Endothelial cell of umbilical vein (primary cell): ENCODE data around the gene FHIT. TPM values are rescaled to one million over a fixed set of nuclear protein-coding genes. Genes with fewer than 3 reads are reported as not detected.

Experiments used
- BruUV-seq: library from RNA; stranded (reverse); fragments of 400-500 nt; replicated peaks from 2 replicates; lab custom pipeline; 2021; lab: Mats Ljungman, UMichigan
- CTCF ChIA-PET: fragments of 300-600, 350-600 bp; sonication (Branson Sonifier 250); formaldehyde crosslinking; loops from one replicate; lab custom pipeline; 2021; ENCODE audit warnings: antibody characterized with exemption, inconsistent platforms; lab: Charles Lee
- POLR2A ChIA-PET: fragments of 300-600, 350-600 bp; sonication (Branson Sonifier 250); formaldehyde crosslinking; loops from one replicate; lab custom pipeline; 2021; ENCODE audit warnings: antibody characterized with exemption, inconsistent platforms; lab: Charles Lee
- DNase-seq: peaks from one replicate; pipeline ENCODE4 v3.0.0-alpha.2; 2011; ENCODE audit warnings: low read depth, low spot score
- FAIRE-seq: peaks from 2 replicates; lab custom pipeline; 2011; peaks lifted over from hg19 to GRCh38; lab: Jason Lieb, UNC
- H2AFZ ChIP-seq: 2 replicates; pipeline ENCODE4 v1.6.0; 2012; ENCODE audit warnings: low read depth, low read length, control low read depth, inconsistent platforms
- H3K27ac ChIP-seq: 2 replicates; pipeline ENCODE4 v1.5.1; 2011; ENCODE audit warnings: low read depth, mild to moderate bottlenecking, control low read depth, low read length, moderate library complexity; ENCODE audit not compliant: insufficient read depth
- H3K27me3 ChIP-seq, 2 experiments: 2 replicates each; pipeline versions ENCODE4 v1.6.0 to v1.6.1; 2011; ENCODE audit warnings: low read length in 2 of 2, mixed read lengths in 1 of 2; ENCODE audit not compliant: control insufficient read depth in 2 of 2, insufficient read depth in 2 of 2
- H3K36me3 ChIP-seq, 2 experiments: 2 replicates in 1 of 2; 3 replicates in 1 of 2; pipeline ENCODE4 v1.5.1; 2011; ENCODE audit warnings: low read length in 2 of 2, mild to moderate bottlenecking in 1 of 2, moderate library complexity in 1 of 2; ENCODE audit not compliant: control insufficient read depth in 2 of 2, insufficient read depth in 2 of 2; ENCODE audit errors: extremely low read depth in 1 of 2
- H3K4me1 ChIP-seq: 3 replicates; pipeline ENCODE4 v1.5.1; 2011; ENCODE audit warnings: mild to moderate bottlenecking, low read length; ENCODE audit not compliant: control insufficient read depth, insufficient read depth; ENCODE audit errors: extremely low read depth
- H3K4me2 ChIP-seq: 2 replicates; pipeline ENCODE4 v1.6.1; 2011; ENCODE audit warnings: low read length, control low read depth, mixed read lengths; ENCODE audit not compliant: insufficient read depth
- H3K4me3 ChIP-seq, 3 experiments: fragments of 200-600 bp in 1 of 3; sonication (generic), shearing (Covaris generic) in 1 of 3; replicated peaks in 1 of 3; 2 replicates each; pipeline ENCODE4 v1.5.1; 2011 to 2016; ENCODE audit warnings: control low read depth in 3 of 3, low read length in 3 of 3, mild to moderate bottlenecking in 2 of 3, inconsistent platforms in 1 of 3, low read depth in 1 of 3, moderate library complexity in 1 of 3; ENCODE audit not compliant: insufficient read depth in 1 of 3
- H3K79me2 ChIP-seq: 2 replicates; pipeline ENCODE4 v1.6.0; 2012; ENCODE audit warnings: low read length, inconsistent platforms; ENCODE audit not compliant: control insufficient read depth, insufficient read depth
- H3K9ac ChIP-seq: replicated peaks from 2 replicates; pipeline ENCODE3; 2011; ENCODE audit warnings: low read length, control low read depth; ENCODE audit not compliant: insufficient read depth; ENCODE audit errors: extremely low read depth
- H3K9me1 ChIP-seq: replicated peaks from 3 replicates; pipeline ENCODE4 v1.6.0; 2011; ENCODE audit warnings: mild to moderate bottlenecking, low read length; ENCODE audit not compliant: control insufficient read depth, insufficient read depth; ENCODE audit errors: extremely low read depth
- H3K9me3 ChIP-seq: replicated peaks from 2 replicates; pipeline ENCODE4 v1.5.1; 2012; ENCODE audit warnings: low read length, inconsistent platforms; ENCODE audit not compliant: control insufficient read depth, insufficient read depth
- H4K20me1 ChIP-seq: replicated peaks from 2 replicates; pipeline ENCODE3; 2011; ENCODE audit warnings: mild to moderate bottlenecking, low read length; ENCODE audit not compliant: control insufficient read depth, insufficient read depth; ENCODE audit errors: extremely low read depth
- EZH2 ChIP-seq: IDR thresholded peaks from 2 replicates; pipeline ENCODE4 v1.6.1; 2012; ENCODE audit warnings: borderline replicate concordance, low read depth, mild to moderate bottlenecking, moderate library complexity, low read length, inconsistent platforms; ENCODE audit not compliant: severe bottlenecking
- FOS ChIP-seq: IDR thresholded peaks from 2 replicates; pipeline ENCODE4 v1.6.1; 2011; ENCODE audit warnings: mild to moderate bottlenecking, low read length, moderate library complexity, borderline replicate concordance; ENCODE audit not compliant: insufficient read depth
- GATA2 ChIP-seq: IDR thresholded peaks from 2 replicates; pipeline ENCODE4 v1.7.0; 2011; ENCODE audit warnings: low read depth, mild to moderate bottlenecking, moderate library complexity, mixed read lengths, low read length; ENCODE audit not compliant: insufficient read length, insufficient read depth
- JUN ChIP-seq: IDR thresholded peaks from 2 replicates; pipeline ENCODE4 v1.6.1; 2011; ENCODE audit warnings: borderline replicate concordance, low read depth; ENCODE audit not compliant: insufficient read length, insufficient read depth
- MYC ChIP-seq: IDR thresholded peaks from one replicate; pipeline ENCODE4 v1.6.1; 2011; ENCODE audit warnings: mild to moderate bottlenecking, low read depth, low read length
- POLR2A ChIP-seq: IDR thresholded peaks from 2 replicates; pipeline ENCODE4 v1.6.1; 2012; ENCODE audit warnings: low read depth, mild to moderate bottlenecking, control low read depth, low read length
- POLR2AphosphoS5 ChIP-seq: IDR thresholded peaks from 2 replicates; pipeline ENCODE4 v1.6.1; 2012; ENCODE audit warnings: low read depth, mild to moderate bottlenecking, control low read depth, low read length, moderate library complexity; ENCODE audit not compliant: insufficient read depth
- dilution Hi-C: fragments of 300-500 bp; cut with MboI; formaldehyde crosslinking; loops from one replicate; pipeline ENCODE4 v1.15.0; 2019; ENCODE audit warnings: low sequenced_read_pairs; ENCODE audit not compliant: extremely low pct_ligation_motif_present
- intact Hi-C: fragments of 100-400 bp; cut with micrococcal nuclease; formaldehyde crosslinking; loops from one replicate; pipeline ENCODE4 v1.10.0; 2022
- polyA plus RNA-seq, 4 experiments: library from polyadenylated mRNA; depleted of rRNA in 3 of 4; stranded (reverse) in 3 of 4; unstranded in 1 of 4; fragments of >200 nt; gene quantifications; 2 replicates each; pipeline versions ENCODE4 v1.2.1 to v1.2.3, GENCODE V29; 2011 to 2012; ENCODE audit warnings: missing spikeins in 1 of 4
- total RNA-seq: library from RNA; stranded (reverse); gene quantifications from 2 replicates; pipeline ENCODE4 v1.2.3, GENCODE V29; 2021
- TF ChIP-seq, protein P1 (sequence below): IDR thresholded peaks from 2 replicates; pipeline ENCODE4 v1.6.1; 2011; ENCODE audit not compliant: insufficient read depth, insufficient read length
- TF ChIP-seq, protein P2 (sequence below), 2 donors: IDR thresholded peaks; 1 replicate in 1 of 2; 2 replicates in 1 of 2; pipeline ENCODE4 v1.5.1; 2011; ENCODE audit warnings: low read length in 2 of 2, mild to moderate bottlenecking in 2 of 2, moderate library complexity in 2 of 2, control low read depth in 1 of 2, inconsistent platforms in 1 of 2, low read depth in 1 of 2; ENCODE audit not compliant: insufficient read depth in 1 of 2; ENCODE audit errors: extremely low read depth in 1 of 2

Gene FHIT
- total and polyA plus RNA-seq, 2 donors (not counting 3 experiments of a cell fraction or from before 2014, with no cell fraction given) = 0.47 to 2.2 TPM

DNA sequence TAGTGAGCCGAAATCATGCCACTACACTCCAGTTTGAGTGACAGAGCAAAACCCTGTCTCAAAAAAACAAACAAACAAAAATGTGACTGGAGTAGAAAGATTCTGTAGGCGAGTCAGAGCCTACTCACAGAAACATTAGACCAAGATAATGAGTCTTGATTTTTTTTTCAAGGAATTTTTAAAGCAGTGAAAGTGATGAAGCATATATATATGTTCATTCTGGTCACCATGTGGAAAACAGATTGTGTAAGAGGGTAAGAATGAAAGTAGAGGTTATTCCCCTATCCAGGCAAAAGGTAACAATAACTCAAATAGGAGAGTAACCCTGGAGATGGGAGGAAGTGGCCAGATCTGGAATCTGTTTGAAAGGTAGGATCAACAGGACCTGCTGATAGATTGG lies 26.2 kb upstream of the FHIT start:
- DNase-seq = no peak
- dilution Hi-C loops (no loop called here), intact Hi-C loops (no loop called here)
- no peak for TF ChIP-seq FOS
- TF ChIP-seq, protein P1, sequence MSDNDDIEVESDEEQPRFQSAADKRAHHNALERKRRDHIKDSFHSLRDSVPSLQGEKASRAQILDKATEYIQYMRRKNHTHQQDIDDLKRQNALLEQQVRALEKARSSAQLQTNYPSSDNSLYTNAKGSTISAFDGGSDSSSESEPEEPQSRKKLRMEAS = no peak
- TF ChIP-seq POLR2AphosphoS5 = no peak
- TF ChIP-seq, protein P2, sequence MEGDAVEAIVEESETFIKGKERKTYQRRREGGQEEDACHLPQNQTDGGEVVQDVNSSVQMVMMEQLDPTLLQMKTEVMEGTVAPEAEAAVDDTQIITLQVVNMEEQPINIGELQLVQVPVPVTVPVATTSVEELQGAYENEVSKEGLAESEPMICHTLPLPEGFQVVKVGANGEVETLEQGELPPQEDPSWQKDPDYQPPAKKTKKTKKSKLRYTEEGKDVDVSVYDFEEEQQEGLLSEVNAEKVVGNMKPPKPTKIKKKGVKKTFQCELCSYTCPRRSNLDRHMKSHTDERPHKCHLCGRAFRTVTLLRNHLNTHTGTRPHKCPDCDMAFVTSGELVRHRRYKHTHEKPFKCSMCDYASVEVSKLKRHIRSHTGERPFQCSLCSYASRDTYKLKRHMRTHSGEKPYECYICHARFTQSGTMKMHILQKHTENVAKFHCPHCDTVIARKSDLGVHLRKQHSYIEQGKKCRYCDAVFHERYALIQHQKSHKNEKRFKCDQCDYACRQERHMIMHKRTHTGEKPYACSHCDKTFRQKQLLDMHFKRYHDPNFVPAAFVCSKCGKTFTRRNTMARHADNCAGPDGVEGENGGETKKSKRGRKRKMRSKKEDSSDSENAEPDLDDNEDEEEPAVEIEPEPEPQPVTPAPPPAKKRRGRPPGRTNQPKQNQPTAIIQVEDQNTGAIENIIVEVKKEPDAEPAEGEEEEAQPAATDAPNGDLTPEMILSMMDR (IDR thresholded peaks at IDR 0.05; ENCODE audit: extremely low read depth in 1 of 2, insufficient read depth in 1 of 2, low read depth in 1 of 2, low read length in 2 of 2) = no peak
- Histone ChIP-seq H3K27ac (no peak overlapping the region), H3K27me3 (no peaks in the 10 kb centered on the region), H3K4me3 (no peak overlapping the region), H3K9me1 (no peaks in the 10 kb centered on the region), H3K4me2 (no peak overlapping the region), H3K4me1 (no peaks in the 10 kb centered on the region), H3K79me2 (no peaks in the 10 kb centered on the region), H4K20me1 (no peaks in the 10 kb centered on the region), H2AFZ (no peak overlapping the region), H3K9ac (no peak overlapping the region), H3K9me3 (no peaks in the 10 kb centered on the region), H3K36me3 (no peaks in the 10 kb centered on the region)
- no TSS peak for BruUV-seq
- ChIA-PET POLR2A (no interaction called here), CTCF (no interaction called here)
- no peak for FAIRE-seq

DNA sequence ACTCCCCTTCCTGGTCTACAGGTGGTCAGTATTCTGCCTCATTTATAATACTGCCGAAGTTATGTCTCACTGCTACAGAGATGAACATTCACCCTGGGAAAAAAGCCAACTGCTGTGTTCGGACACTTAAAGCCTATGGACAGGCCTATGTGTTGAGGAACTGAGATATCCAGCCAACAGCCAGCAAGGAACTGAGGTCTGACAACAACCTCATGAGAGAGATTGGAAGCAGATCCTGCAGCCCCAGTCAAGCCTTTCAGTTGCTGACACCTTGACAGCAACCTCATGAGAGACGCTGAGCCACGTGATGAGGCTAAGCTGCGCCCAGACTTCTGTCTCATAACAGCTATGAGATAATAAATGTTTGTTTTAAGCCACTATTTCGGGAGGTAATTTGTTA lies 18.2 kb upstream of the FHIT start:
- H3K9me3 ChIP-seq = no peaks in the 10 kb centered on the region
- no peaks in the 10 kb centered on the region for H3K36me3 ChIP-seq
- FAIRE-seq = no peak
- intact Hi-C loops (no loop called here), dilution Hi-C loops (no loop called here)
- no peak overlapping the region for H3K9ac ChIP-seq
- no peak overlapping the region for H3K4me3 ChIP-seq
- DNase-seq = no peak
- ChIA-PET POLR2A (no interaction called here), CTCF (no interaction called here)
- H3K27ac ChIP-seq = no peak overlapping the region
- no peaks in the 10 kb centered on the region for H3K79me2 ChIP-seq
- no peak overlapping the region for H2AFZ ChIP-seq
- no peaks in the 10 kb centered on the region for H4K20me1 ChIP-seq
- H3K4me2 ChIP-seq = no peak overlapping the region
- H3K4me1 ChIP-seq = no peaks in the 10 kb centered on the region
- TF ChIP-seq, protein P1 = no peak
- TF ChIP-seq POLR2A (no peak), GATA2 (no peak), EZH2 (no peak), MYC (no peak), JUN (no peak)
- TF ChIP-seq, protein P2 (IDR thresholded peaks at IDR 0.05; ENCODE audit: extremely low read depth in 1 of 2, insufficient read depth in 1 of 2, low read depth in 1 of 2, low read length in 2 of 2) = no peak
- H3K27me3 ChIP-seq = no peaks in the 10 kb centered on the region
- no TSS peak for BruUV-seq
- no peaks in the 10 kb centered on the region for H3K9me1 ChIP-seq
